CD14-positive monocyte (primary cell): ENCODE results near the gene ASTN1. TPM values are rescaled to one million over a fixed set of nuclear protein-coding genes. Genes with fewer than 3 reads are reported as not detected.

ENCODE experiments used
- DNase-seq, 3 donors: peaks; one replicate each; pipeline ENCODE4 v3.0.0-alpha.2; 2011 to 2022
- H2AFZ ChIP-seq: 2 replicates; pipeline ENCODE4 v1.6.0; 2012; ENCODE audit warnings: mild to moderate bottlenecking, low read depth, low read length, inconsistent platforms; ENCODE audit not compliant: insufficient read depth, poor library complexity, severe bottlenecking
- H3K27ac ChIP-seq, 2 donors: 1 replicate in 1 of 2; 2 replicates in 1 of 2; pipeline ENCODE4 v1.5.1; 2012 to 2013; ENCODE audit warnings: low read length in 2 of 2, control low read depth in 1 of 2, inconsistent platforms in 1 of 2, low read depth in 1 of 2, mild to moderate bottlenecking in 1 of 2
- H3K27me3 ChIP-seq, 2 donors: one replicate each; pipeline versions ENCODE4 v1.6.0 to v1.6.1; 2011 to 2013; ENCODE audit warnings: low read length in 2 of 2; ENCODE audit not compliant: control insufficient read depth in 2 of 2, insufficient read depth in 2 of 2
- H3K36me3 ChIP-seq, 2 donors: replicated peaks in 1 of 2; 1 replicate in 1 of 2; 2 replicates in 1 of 2; pipeline versions ENCODE4 v1.5.1 to v1.6.1; 2012 to 2013; ENCODE audit warnings: low read length in 2 of 2, control low read depth in 1 of 2, inconsistent platforms in 1 of 2, mild to moderate bottlenecking in 1 of 2; ENCODE audit not compliant: insufficient read depth in 2 of 2, control insufficient read depth in 1 of 2
- H3K4me1 ChIP-seq, 2 donors: 1 replicate in 1 of 2; 2 replicates in 1 of 2; pipeline versions ENCODE4 v1.5.1 to v1.6.1; 2012 to 2013; ENCODE audit warnings: low read length in 2 of 2, control low read depth in 1 of 2, inconsistent platforms in 1 of 2, mild to moderate bottlenecking in 1 of 2, moderate library complexity in 1 of 2; ENCODE audit not compliant: insufficient read depth in 2 of 2, control insufficient read depth in 1 of 2
- H3K4me2 ChIP-seq: replicated peaks from 2 replicates; pipeline ENCODE3; 2012; ENCODE audit warnings: low read length, moderate library complexity, mild to moderate bottlenecking; ENCODE audit not compliant: poor library complexity, severe bottlenecking; ENCODE audit errors: extremely low read depth
- H3K4me3 ChIP-seq, 3 experiments: fragments of 200-600 bp in 1 of 3; sonication (generic) in 1 of 3; replicated peaks in 1 of 3; 1 replicate in 2 of 3; 2 replicates in 1 of 3; pipeline ENCODE4 v1.5.1; 2011 to 2013; ENCODE audit warnings: low read length in 3 of 3, mild to moderate bottlenecking in 3 of 3, control low read depth in 2 of 3, low read depth in 2 of 3, inconsistent platforms in 1 of 3, moderate library complexity in 1 of 3
- H3K79me2 ChIP-seq: 2 replicates; pipeline ENCODE4 v1.6.0; 2012; ENCODE audit warnings: mild to moderate bottlenecking, control low read depth, inconsistent platforms, low read length, moderate library complexity; ENCODE audit not compliant: insufficient read depth
- H3K9ac ChIP-seq: 2 replicates; pipeline ENCODE4 v1.6.0; 2017; ENCODE audit warnings: low read length, mild to moderate bottlenecking; ENCODE audit not compliant: insufficient read depth, poor library complexity, severe bottlenecking
- H3K9me3 ChIP-seq, 2 donors: replicated peaks in 1 of 2; 1 replicate in 1 of 2; 2 replicates in 1 of 2; pipeline versions ENCODE4 v1.5.1 to v1.6.1; 2012 to 2013; ENCODE audit warnings: low read length in 2 of 2, control low read depth in 1 of 2; ENCODE audit not compliant: control insufficient read depth in 1 of 2, insufficient read depth in 1 of 2
- H4K20me1 ChIP-seq: 2 replicates; pipeline ENCODE4 v1.6.0; 2012; ENCODE audit warnings: mild to moderate bottlenecking, low read length, control low read depth, moderate library complexity; ENCODE audit not compliant: insufficient read depth
- H3K27ac Mint-ChIP-seq, 7 donors: one replicate each; pipeline ENCODE4 v1.8.0; 2020; ENCODE audit warnings: mild to moderate bottlenecking in 7 of 7, mixed read lengths in 7 of 7, moderate library complexity in 6 of 7, inconsistent platforms in 2 of 7
- H3K27me3 Mint-ChIP-seq, 3 donors: one replicate each; pipeline ENCODE4 v1.8.0; 2021 to 2022; ENCODE audit warnings: low read depth in 3 of 3, mild to moderate bottlenecking in 3 of 3, mixed read lengths in 3 of 3, moderate library complexity in 3 of 3, inconsistent platforms in 1 of 3
- H3K36me3 Mint-ChIP-seq, 2 donors: one replicate each; pipeline ENCODE4 v1.8.0; 2020; ENCODE audit warnings: mixed read lengths in 2 of 2, inconsistent platforms in 1 of 2, mild to moderate bottlenecking in 1 of 2
- H3K4me1 Mint-ChIP-seq: one replicate; pipeline ENCODE4 v1.8.0; 2020; ENCODE audit warnings: mild to moderate bottlenecking, mixed read lengths
- H3K4me3 Mint-ChIP-seq, 2 donors: one replicate each; pipeline ENCODE4 v1.8.0; 2020; ENCODE audit warnings: mild to moderate bottlenecking in 2 of 2, mixed read lengths in 2 of 2, moderate library complexity in 1 of 2
- H3K9me3 Mint-ChIP-seq, 7 donors: one replicate each; pipeline ENCODE4 v1.8.0; 2020 to 2022; ENCODE audit warnings: mixed read lengths in 7 of 7, mild to moderate bottlenecking in 6 of 7, moderate library complexity in 6 of 7, inconsistent platforms in 2 of 7
- WGBS: methylation state at CpG from one replicate; pipeline ENCODE4 v1.1.5; 2013; ENCODE audit warnings: missing lambda C conversion rate; ENCODE audit not compliant: insufficient coverage; 5-methylcytosine and 5-hydroxymethylcytosine counted together
- intact Hi-C, 2 donors: fragments of 100-400 bp; cut with micrococcal nuclease; formaldehyde crosslinking; loops; one replicate each; pipeline versions ENCODE4 v1.15.0 to v1.15.1; 2023
- polyA plus RNA-seq, 3 donors: library from polyadenylated mRNA; depleted of rRNA in 1 of 3; unstranded in 2 of 3; stranded (reverse) in 1 of 3; fragments of 300-500 nt in 2 of 3; fragments of >200 nt in 1 of 3; fragmentation: Illumina TruSeq in 2 of 3; gene quantifications; 1 replicate in 2 of 3; 2 replicates in 1 of 3; pipeline ENCODE4 v1.2.3, GENCODE V29; 2012 to 2021
- TF ChIP-seq, protein P1 (sequence below): fragments of 200-600 bp; IDR thresholded peaks from one replicate; pipeline ENCODE4 v1.8.0; 2022; ENCODE audit warnings: antibody characterized with exemption, mild to moderate bottlenecking

ASTN1 gene
- polyA plus RNA-seq, 3 donors, result not detected

- 78% methylated on average over 2 of the region's 3 CpGs for WGBS
- Histone ChIP-seq H3K27me3 (no peaks in the 10 kb centered on the region), H3K79me2 (no peaks in the 10 kb centered on the region), H2AFZ (no peak overlapping the region), H3K4me2 (no peak overlapping the region), H3K9ac (no peak overlapping the region), H3K27ac (no peak overlapping the region), H3K9me3 (peaks cover 0 to 3% of the 10 kb centered on the region in 2 donors), H3K36me3 (no peaks in the 10 kb centered on the region), H3K4me1 (no peaks in the 10 kb centered on the region), H4K20me1 (no peaks in the 10 kb centered on the region), H3K4me3 (no peak overlapping the region)
- no peaks in the 10 kb centered on the region for H3K4me1 Mint-ChIP-seq
- peaks cover 0 to 2% (median 0%) of the 10 kb centered on the region in 3 donors for H3K27me3 Mint-ChIP-seq
- TF ChIP-seq, protein P1, sequence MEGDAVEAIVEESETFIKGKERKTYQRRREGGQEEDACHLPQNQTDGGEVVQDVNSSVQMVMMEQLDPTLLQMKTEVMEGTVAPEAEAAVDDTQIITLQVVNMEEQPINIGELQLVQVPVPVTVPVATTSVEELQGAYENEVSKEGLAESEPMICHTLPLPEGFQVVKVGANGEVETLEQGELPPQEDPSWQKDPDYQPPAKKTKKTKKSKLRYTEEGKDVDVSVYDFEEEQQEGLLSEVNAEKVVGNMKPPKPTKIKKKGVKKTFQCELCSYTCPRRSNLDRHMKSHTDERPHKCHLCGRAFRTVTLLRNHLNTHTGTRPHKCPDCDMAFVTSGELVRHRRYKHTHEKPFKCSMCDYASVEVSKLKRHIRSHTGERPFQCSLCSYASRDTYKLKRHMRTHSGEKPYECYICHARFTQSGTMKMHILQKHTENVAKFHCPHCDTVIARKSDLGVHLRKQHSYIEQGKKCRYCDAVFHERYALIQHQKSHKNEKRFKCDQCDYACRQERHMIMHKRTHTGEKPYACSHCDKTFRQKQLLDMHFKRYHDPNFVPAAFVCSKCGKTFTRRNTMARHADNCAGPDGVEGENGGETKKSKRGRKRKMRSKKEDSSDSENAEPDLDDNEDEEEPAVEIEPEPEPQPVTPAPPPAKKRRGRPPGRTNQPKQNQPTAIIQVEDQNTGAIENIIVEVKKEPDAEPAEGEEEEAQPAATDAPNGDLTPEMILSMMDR, result no peak
- no peak overlapping the region for H3K4me3 Mint-ChIP-seq
- H3K27ac Mint-ChIP-seq, result no peak overlapping the region
- H3K36me3 Mint-ChIP-seq, result no peaks in the 10 kb centered on the region
- DNase-seq, result no peak
- H3K9me3 Mint-ChIP-seq, result peaks cover 0 to 5% (median 0%) of the 10 kb centered on the region in 7 donors
- intact Hi-C loops, result no loop called here
These were observed 205.2 kb downstream of the ASTN1 start for GRCh38 chr1:176959191-176959820.

DNA sequence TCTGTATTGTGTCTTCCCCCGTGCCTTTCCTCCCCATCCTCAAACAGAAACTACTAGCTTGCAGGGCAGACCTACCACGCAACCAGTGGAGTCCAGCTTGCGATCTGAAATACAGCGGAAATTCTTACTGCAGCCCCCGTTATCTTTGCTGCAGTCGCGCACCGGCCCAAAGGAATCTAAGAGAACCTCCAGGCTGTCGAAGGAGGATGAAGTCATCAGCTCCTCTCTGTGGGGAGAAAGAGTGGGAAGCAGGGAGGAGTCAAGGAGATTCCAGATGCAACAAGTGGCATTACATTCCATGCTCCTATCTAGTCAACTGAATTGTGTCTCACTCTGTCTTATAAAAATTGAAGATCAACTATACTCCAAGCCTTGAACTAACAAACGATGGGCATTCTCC is 206.9 kb downstream of the ASTN1 start:
- no peak for DNase-seq
- Histone ChIP-seq H3K4me2 (no peak overlapping the region), H4K20me1 (no peaks in the 10 kb centered on the region), H3K27ac (no peak overlapping the region), H3K4me3 (no peak overlapping the region), H3K9ac (no peak overlapping the region), H3K36me3 (no peaks in the 10 kb centered on the region), H2AFZ (no peak overlapping the region), H3K9me3 (peaks cover 0 to 3% of the 10 kb centered on the region in 2 donors), H3K79me2 (no peaks in the 10 kb centered on the region), H3K27me3 (no peaks in the 10 kb centered on the region), H3K4me1 (no peaks in the 10 kb centered on the region)
- TF ChIP-seq, protein P1, result no peak
- no peak overlapping the region for H3K27ac Mint-ChIP-seq
- H3K27me3 Mint-ChIP-seq, result peaks cover 0 to 2% (median 0%) of the 10 kb centered on the region in 3 donors
- no peaks in the 10 kb centered on the region for H3K4me1 Mint-ChIP-seq
- no peak overlapping the region for H3K4me3 Mint-ChIP-seq
- H3K9me3 Mint-ChIP-seq, result peaks cover 0 to 5% (median 0%) of the 10 kb centered on the region in 7 donors
- WGBS, result 93% methylated on average over 8 of the region's 10 CpGs
- intact Hi-C loops, result no loop called here
- H3K36me3 Mint-ChIP-seq, result no peaks in the 10 kb centered on the region
